BLaER1 treated with 17β-estradiol and CSF1 and Interleukin-3, amounts not matched to agents 10 nM and 100 nM (cell line): ENCODE data around the gene AOX1.

ENCODE experiments used
- H3K27ac ChIP-seq, 11 experiments: shearing (Covaris generic); formaldehyde crosslinking; 2 replicates each; pipeline ENCODE4 v1.8.1; 2022
- H3K27me3 ChIP-seq, 11 experiments: shearing (Covaris generic); formaldehyde crosslinking; 2 replicates each; pipeline ENCODE4 v1.8.1; 2022
- H3K36me3 ChIP-seq, 11 experiments: shearing (Covaris generic); formaldehyde crosslinking; 2 replicates each; pipeline ENCODE4 v1.8.1; 2022
- H3K4me1 ChIP-seq, 10 experiments: shearing (Covaris generic); formaldehyde crosslinking; 2 replicates each; pipeline ENCODE4 v1.8.1; 2022
- H3K4me2 ChIP-seq, 11 experiments: shearing (Covaris generic); formaldehyde crosslinking; 2 replicates each; pipeline ENCODE4 v1.8.1; 2022
- H3K4me3 ChIP-seq, 10 experiments: shearing (Covaris generic); formaldehyde crosslinking; 2 replicates each; pipeline ENCODE4 v1.8.1; 2022
- H3K9ac ChIP-seq, 11 experiments: shearing (Covaris generic); formaldehyde crosslinking; 2 replicates each; pipeline ENCODE4 v1.8.1; 2022
- H3K9me3 ChIP-seq, 11 experiments: shearing (Covaris generic); formaldehyde crosslinking; replicated peaks in 1 of 11; 2 replicates each; pipeline ENCODE4 v1.8.1; 2022
- H4K20me1 ChIP-seq, 11 experiments: shearing (Covaris generic); formaldehyde crosslinking; 2 replicates each; pipeline ENCODE4 v1.8.1; 2022
- Cebpa-rat ChIP-seq, 11 experiments: shearing (Covaris generic); IDR thresholded peaks; 2 replicates each; pipeline ENCODE4 v1.8.1; 2022

AOX1 gene

GRCh38 chr2:200667413-200667812 lies 81.6 kb downstream of the AOX1 start:
- no peak overlapping the region for H3K27ac ChIP-seq
- H3K4me1 ChIP-seq: peaks cover 0 to 22% (median 12%) of the 10 kb centered on the region in 10 experiments; a peak in 11 of 20 replicates
- no peak overlapping the region for H3K4me3 ChIP-seq
- H3K9me3 ChIP-seq: no peaks in the 10 kb centered on the region
- H3K4me2 ChIP-seq: no peak overlapping the region
- no peaks in the 10 kb centered on the region for H3K27me3 ChIP-seq
- no peaks in the 10 kb centered on the region for H4K20me1 ChIP-seq
- no peak overlapping the region for H3K9ac ChIP-seq
- H3K36me3 ChIP-seq: no peaks in the 10 kb centered on the region
- TF ChIP-seq Cebpa-rat (IDR thresholded peaks at IDR 0.05): no peak

- Histone ChIP-seq H3K4me1 (peaks cover 6 to 32% (median 22%) of the 10 kb centered on the region in 10 experiments), H4K20me1 (no peaks in the 10 kb centered on the region), H3K9me3 (no peaks in the 10 kb centered on the region), H3K27ac (no peak overlapping the region), H3K27me3 (no peaks in the 10 kb centered on the region), H3K4me2 (peak overlapping the region in 7 of 11 experiments; percentile 10 to 31 (median 18); a peak in 8 of 22 replicates), H3K36me3 (no peaks in the 10 kb centered on the region), H3K4me3 (no peak overlapping the region), H3K9ac (no peak overlapping the region)
- no peak for TF ChIP-seq Cebpa-rat (IDR thresholded peaks at IDR 0.05)
Observed at GRCh38 chr2:200668478-200668877, 82.7 kb downstream of the AOX1 start.

- H3K4me2 ChIP-seq: peak overlapping the region in 6 of 11 experiments; percentile 11 to 39 (median 30); a peak in 7 of 22 replicates
- H4K20me1 ChIP-seq: no peaks in the 10 kb centered on the region
- no peaks in the 10 kb centered on the region for H3K9me3 ChIP-seq
- H3K9ac ChIP-seq: no peak overlapping the region
- no peak overlapping the region for H3K27ac ChIP-seq
- H3K4me3 ChIP-seq: no peak overlapping the region
- H3K27me3 ChIP-seq: no peaks in the 10 kb centered on the region
- H3K36me3 ChIP-seq: no peaks in the 10 kb centered on the region
- H3K4me1 ChIP-seq: peaks cover 11 to 38% (median 27%) of the 10 kb centered on the region in 10 experiments
- no peak for TF ChIP-seq Cebpa-rat (IDR thresholded peaks at IDR 0.05)
Observed at GRCh38 chr2:200669308-200669707, 83.5 kb downstream of the AOX1 start.

- Histone ChIP-seq H4K20me1 (no peaks in the 10 kb centered on the region), H3K4me1 (peaks cover 11 to 38% (median 27%) of the 10 kb centered on the region in 10 experiments), H3K27ac (no peak overlapping the region), H3K4me3 (no peak overlapping the region), H3K4me2 (no peak overlapping the region; a peak in 2 of 22 replicates), H3K36me3 (no peaks in the 10 kb centered on the region), H3K27me3 (no peaks in the 10 kb centered on the region), H3K9me3 (no peaks in the 10 kb centered on the region), H3K9ac (no peak overlapping the region)
- TF ChIP-seq Cebpa-rat (IDR thresholded peaks at IDR 0.05): no peak
Observed at GRCh38 chr2:200670313-200670712, 84.5 kb downstream of the AOX1 start.

GRCh38 chr2:200670751-200671150 lies 84.9 kb downstream of the AOX1 start:
- Histone ChIP-seq H3K4me2 (no peak overlapping the region), H3K9ac (no peak overlapping the region), H4K20me1 (no peaks in the 10 kb centered on the region), H3K4me1 (peaks cover 11 to 38% (median 27%) of the 10 kb centered on the region in 10 experiments), H3K4me3 (no peak overlapping the region), H3K9me3 (no peaks in the 10 kb centered on the region), H3K36me3 (no peaks in the 10 kb centered on the region), H3K27ac (no peak overlapping the region), H3K27me3 (no peaks in the 10 kb centered on the region)
- no peak for TF ChIP-seq Cebpa-rat (IDR thresholded peaks at IDR 0.05)

GRCh38 chr2:200673191-200673590 lies 87.4 kb downstream of the AOX1 start:
- H3K27ac ChIP-seq: no peak overlapping the region
- peak overlapping the region; percentile 21 to 63 (median 44); a peak in 21 of 22 replicates for H3K4me2 ChIP-seq
- H3K36me3 ChIP-seq: no peaks in the 10 kb centered on the region
- no peaks in the 10 kb centered on the region for H3K9me3 ChIP-seq
- H3K9ac ChIP-seq: no peak overlapping the region
- H4K20me1 ChIP-seq: no peaks in the 10 kb centered on the region
- H3K4me1 ChIP-seq: peaks cover 11 to 36% (median 27%) of the 10 kb centered on the region in 10 experiments
- no peak for TF ChIP-seq Cebpa-rat (IDR thresholded peaks at IDR 0.05)
- H3K4me3 ChIP-seq: no peak overlapping the region
- no peaks in the 10 kb centered on the region for H3K27me3 ChIP-seq

- no peaks in the 10 kb centered on the region for H4K20me1 ChIP-seq
- no peak for TF ChIP-seq Cebpa-rat (IDR thresholded peaks at IDR 0.05)
- H3K9ac ChIP-seq: no peak overlapping the region
- H3K36me3 ChIP-seq: no peaks in the 10 kb centered on the region
- H3K4me1 ChIP-seq: peaks cover 11 to 20% (median 15%) of the 10 kb centered on the region in 10 experiments
- no peaks in the 10 kb centered on the region for H3K27me3 ChIP-seq
- no peak overlapping the region for H3K27ac ChIP-seq
- no peak overlapping the region for H3K4me2 ChIP-seq
- no peak overlapping the region for H3K4me3 ChIP-seq
- H3K9me3 ChIP-seq: no peaks in the 10 kb centered on the region
Observed at GRCh38 chr2:200674837-200675236, 89.0 kb downstream of the AOX1 start.

- Histone ChIP-seq H3K9ac (no peak overlapping the region), H4K20me1 (no peaks in the 10 kb centered on the region), H3K36me3 (no peaks in the 10 kb centered on the region), H3K4me1 (peaks cover 11 to 16% (median 14%) of the 10 kb centered on the region in 10 experiments), H3K9me3 (no peaks in the 10 kb centered on the region), H3K4me2 (no peak overlapping the region), H3K27ac (no peak overlapping the region), H3K27me3 (no peaks in the 10 kb centered on the region), H3K4me3 (no peak overlapping the region)
- no peak for TF ChIP-seq Cebpa-rat (IDR thresholded peaks at IDR 0.05)
Observed at GRCh38 chr2:200677171-200677570, 91.4 kb downstream of the AOX1 start.

GRCh38 chr2:200677721-200678532 lies 92.1 kb downstream of the AOX1 start:
- Histone ChIP-seq H3K27me3 (no peaks in the 10 kb centered on the region), H3K4me3 (no peak overlapping the region), H3K4me1 (peaks cover 9 to 11% (median 10%) of the 10 kb centered on the region in 10 experiments), H4K20me1 (no peaks in the 10 kb centered on the region), H3K4me2 (no peak overlapping the region), H3K27ac (no peak overlapping the region), H3K9ac (no peak overlapping the region), H3K9me3 (no peaks in the 10 kb centered on the region), H3K36me3 (no peaks in the 10 kb centered on the region)
- no peak for TF ChIP-seq Cebpa-rat (IDR thresholded peaks at IDR 0.05)

- H3K27ac ChIP-seq: no peak overlapping the region
- no peaks in the 10 kb centered on the region for H3K36me3 ChIP-seq
- TF ChIP-seq Cebpa-rat (IDR thresholded peaks at IDR 0.05): no peak
- no peak overlapping the region for H3K4me2 ChIP-seq
- no peaks in the 10 kb centered on the region for H3K27me3 ChIP-seq
- no peaks in the 10 kb centered on the region for H3K9me3 ChIP-seq
- no peak overlapping the region for H3K4me3 ChIP-seq
- H4K20me1 ChIP-seq: no peaks in the 10 kb centered on the region
- H3K9ac ChIP-seq: no peak overlapping the region
- H3K4me1 ChIP-seq: no peaks in the 10 kb centered on the region
Observed at GRCh38 chr2:200679127-200679526, 93.3 kb downstream of the AOX1 start.
